ENCODE data around the gene TKTL1.
"Not testable (repeated sequence)": the region's sequence is repeated elsewhere in the genome, so short reads cannot be mapped to it uniquely, and the experiment has no call there.

DNA sequence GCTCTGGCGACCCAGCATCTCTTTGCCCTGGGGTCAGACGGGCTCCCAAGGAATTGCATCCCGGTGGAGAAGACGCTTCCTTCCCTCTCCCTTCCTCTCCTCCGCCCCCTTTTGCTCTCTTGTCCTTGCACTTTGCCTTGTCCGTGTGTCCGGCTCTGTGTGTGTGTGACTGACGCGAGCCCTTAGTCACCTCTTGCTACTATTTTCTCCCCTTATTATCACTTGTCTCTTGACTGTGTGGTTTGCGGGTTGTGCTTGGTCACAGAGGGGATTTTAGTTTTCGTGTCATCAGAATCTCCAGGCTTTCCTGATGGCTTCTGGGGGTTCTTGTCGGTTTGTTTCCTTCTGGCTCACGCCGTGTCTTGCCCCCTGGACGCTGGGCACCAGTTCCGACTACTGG is 47.5 kb downstream of the TKTL1 start:
- TF ChIP-seq, protein P1, sequence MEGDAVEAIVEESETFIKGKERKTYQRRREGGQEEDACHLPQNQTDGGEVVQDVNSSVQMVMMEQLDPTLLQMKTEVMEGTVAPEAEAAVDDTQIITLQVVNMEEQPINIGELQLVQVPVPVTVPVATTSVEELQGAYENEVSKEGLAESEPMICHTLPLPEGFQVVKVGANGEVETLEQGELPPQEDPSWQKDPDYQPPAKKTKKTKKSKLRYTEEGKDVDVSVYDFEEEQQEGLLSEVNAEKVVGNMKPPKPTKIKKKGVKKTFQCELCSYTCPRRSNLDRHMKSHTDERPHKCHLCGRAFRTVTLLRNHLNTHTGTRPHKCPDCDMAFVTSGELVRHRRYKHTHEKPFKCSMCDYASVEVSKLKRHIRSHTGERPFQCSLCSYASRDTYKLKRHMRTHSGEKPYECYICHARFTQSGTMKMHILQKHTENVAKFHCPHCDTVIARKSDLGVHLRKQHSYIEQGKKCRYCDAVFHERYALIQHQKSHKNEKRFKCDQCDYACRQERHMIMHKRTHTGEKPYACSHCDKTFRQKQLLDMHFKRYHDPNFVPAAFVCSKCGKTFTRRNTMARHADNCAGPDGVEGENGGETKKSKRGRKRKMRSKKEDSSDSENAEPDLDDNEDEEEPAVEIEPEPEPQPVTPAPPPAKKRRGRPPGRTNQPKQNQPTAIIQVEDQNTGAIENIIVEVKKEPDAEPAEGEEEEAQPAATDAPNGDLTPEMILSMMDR (optimal IDR thresholded peaks at IDR 0.05 in 1 of 3, IDR thresholded peaks at IDR 0.05 in 1 of 3, conservative IDR thresholded peaks at IDR 0.05 in 1 of 3; ENCODE audit: extremely low read depth in 1 of 3, insufficient read depth in 2 of 3, low read length in 3 of 3) = not testable (repeated sequence)
- TF ChIP-seq EZH2 (IDR thresholded peaks at IDR 0.05; ENCODE audit: low read length) = not testable (repeated sequence)
